Activated CD4-positive, CD25-positive, alpha-beta regulatory T cell treated with anti-CD3 and anti-CD28 coated beads, Interleukin-2, amount 50 U/mL, for 16 hours (primary cell): ENCODE data around the gene CELF4.

Experiments
- DNase-seq: peaks from one replicate; pipeline ENCODE4 v3.0.0-alpha.2; 2020; ENCODE audit warnings: low read depth, low spot score

CELF4 gene

GRCh38 chr18:37419315-37419714 is 146.3 kb downstream of the CELF4 start:
- DNase-seq, result no peak

GRCh38 chr18:37414816-37415215 is 150.8 kb downstream of the CELF4 start:
- DNase-seq, result no peak

GRCh38 chr18:37412829-37413228 is 152.8 kb downstream of the CELF4 start:
- DNase-seq, result no peak

GRCh38 chr18:37412333-37412732 is 153.3 kb downstream of the CELF4 start:
- no peak for DNase-seq

DNA sequence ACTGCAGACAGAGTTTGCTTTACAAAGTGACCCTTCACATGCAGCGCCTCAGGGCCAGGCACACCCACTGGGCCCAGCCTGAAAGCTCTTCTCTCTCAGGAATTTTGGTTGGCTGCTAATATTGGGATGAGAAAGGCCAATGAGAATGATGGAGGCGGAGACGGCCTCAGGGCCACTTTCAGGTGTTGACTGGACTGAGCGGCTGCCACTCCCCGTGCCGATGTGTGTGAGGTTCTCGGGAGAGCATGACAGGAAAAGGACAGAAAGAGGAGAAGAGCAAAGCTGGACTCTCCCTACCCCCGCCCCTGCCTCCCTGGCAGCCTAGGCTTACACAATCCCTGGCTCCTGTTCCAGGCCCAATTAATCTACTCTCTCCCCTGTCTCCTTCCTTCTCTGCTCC is 155.7 kb downstream of the CELF4 start:
- no peak for DNase-seq

- no peak for DNase-seq
These were observed 156.8 kb downstream of the CELF4 start for GRCh38 chr18:37408676-37409265.

- no peak for DNase-seq
These were observed 158.0 kb downstream of the CELF4 start for GRCh38 chr18:37407571-37407970.

DNA sequence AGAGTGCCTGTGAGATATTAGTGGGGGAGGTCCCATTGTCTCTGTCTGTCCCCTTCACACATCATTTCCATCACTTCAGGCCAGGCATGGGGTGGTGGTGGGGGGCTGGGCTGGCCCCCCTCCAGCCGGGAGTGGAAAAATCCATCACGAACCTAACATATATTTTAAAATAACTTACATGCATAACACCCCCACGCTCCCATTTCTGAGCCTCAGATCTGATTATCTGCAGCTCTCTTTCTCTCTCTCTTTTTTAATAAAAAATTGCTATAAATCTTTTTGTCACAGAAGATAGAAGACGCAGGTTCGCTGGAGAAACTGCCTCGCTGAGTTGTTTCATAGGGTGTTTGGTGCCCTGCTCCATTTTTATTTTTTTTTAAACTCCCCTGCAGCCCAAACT is 159.8 kb downstream of the CELF4 start:
- DNase-seq, result no peak

DNA sequence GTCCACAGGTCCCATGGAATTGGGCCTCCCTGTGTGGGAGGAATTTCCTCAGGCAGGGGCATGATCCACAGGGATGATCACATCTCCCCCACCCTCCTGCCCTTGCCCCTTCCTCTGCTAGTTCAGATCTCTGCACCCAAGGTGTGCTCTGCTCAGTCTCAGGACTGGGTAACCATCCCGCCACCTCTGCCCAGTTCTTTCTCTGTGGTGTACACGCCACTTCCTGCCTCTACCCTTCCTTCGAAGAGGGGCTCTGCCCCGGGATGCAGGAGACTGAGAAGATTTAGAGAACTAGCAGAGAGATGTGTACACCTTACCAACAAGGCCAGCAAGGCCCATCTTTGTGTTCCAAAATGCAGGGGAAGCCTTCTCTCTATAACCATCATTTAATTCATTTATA is 160.4 kb downstream of the CELF4 start:
- no peak for DNase-seq

GRCh38 chr18:37403788-37404187 is 161.8 kb downstream of the CELF4 start:
- DNase-seq, result no peak

DNA sequence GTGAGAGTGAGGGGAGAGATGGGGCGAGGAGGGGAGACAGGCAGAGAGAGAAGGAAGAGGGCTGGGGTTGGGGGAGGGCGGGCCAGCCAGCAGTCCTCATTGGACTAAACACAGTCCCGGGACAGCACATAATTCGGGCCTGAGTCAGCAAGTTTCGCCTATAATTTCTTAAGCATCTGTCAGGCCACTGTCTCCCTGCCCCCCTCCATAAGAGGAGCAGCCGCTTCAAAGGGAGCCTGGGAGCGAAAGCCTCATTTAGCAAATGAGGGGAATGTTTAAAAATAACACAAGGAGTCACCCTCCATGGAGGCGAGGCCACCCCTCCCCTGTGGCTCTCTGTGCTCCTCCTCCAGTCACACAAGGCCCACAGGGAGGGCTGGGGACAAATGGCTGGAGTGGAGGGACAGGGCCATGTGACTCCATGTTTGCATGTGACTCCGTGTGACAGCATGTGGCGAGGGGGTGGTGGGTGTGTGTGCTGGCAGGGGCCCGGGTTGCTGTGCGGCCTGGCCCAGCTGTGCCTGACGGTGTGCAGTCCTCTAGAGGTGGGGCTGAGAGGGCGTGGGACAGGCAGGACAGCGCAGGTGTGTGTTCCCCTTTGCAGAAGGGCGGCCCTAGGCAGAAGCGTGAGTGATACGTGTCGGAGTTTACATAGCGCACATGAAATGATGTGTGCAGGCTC is 162.4 kb downstream of the CELF4 start:
- DNase-seq, result no peak

DNA sequence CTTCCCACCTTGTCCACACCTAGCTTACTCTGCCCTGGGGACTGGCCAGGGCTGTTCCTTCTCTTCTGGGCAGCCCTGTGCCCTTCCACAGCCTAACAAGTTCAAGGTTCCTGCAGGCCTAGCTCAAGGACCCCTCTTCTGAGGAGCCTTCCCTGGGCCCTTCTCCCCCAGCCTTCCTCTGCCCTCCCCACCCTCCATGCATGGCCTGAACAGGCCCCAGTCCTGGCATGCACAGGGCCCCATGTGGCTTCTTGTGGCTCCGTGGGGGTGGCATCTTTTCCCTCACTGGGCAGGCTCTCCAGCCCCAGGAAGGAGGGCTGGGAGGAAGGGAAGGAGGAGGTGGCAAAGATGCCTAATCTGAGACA is 162.9 kb downstream of the CELF4 start:
- DNase-seq, result no peak

GRCh38 chr18:37400802-37401201 is 164.8 kb downstream of the CELF4 start:
- DNase-seq, result no peak

DNA sequence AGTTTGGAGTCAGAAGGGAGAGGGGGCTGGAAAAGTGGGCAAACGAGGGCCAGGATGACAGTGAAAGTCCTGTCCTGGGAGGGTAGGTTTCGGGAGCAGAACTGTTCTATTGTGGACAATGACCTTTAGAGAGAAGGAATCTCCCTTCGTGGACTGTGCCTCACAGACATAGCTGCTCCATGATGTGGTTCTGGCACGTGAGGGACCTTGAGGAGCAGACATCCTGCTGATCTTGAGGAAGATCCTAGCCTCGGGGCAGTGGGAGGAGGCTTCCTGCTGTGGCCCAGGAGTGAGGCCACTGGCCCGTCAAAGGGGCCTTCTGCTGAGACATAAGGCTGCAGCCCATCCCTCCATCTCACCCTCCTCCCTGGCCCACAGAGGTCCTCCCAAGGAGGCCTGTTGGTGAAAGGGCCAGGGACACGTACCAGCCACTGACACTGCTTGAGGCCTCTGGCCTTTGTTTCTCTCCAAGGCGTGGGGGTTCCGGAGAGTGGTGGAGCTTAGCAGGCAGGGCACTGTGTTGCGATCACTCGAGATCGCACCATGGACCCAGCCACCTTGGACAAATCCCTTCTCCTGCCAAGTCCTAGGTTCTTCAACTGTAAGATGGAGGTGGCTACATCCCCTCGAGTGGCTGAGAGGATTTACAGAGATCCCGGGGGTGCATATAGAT is 167.2 kb downstream of the CELF4 start:
- no peak for DNase-seq

- no peak for DNase-seq
These were observed 167.8 kb downstream of the CELF4 start for GRCh38 chr18:37397814-37398213.

DNA sequence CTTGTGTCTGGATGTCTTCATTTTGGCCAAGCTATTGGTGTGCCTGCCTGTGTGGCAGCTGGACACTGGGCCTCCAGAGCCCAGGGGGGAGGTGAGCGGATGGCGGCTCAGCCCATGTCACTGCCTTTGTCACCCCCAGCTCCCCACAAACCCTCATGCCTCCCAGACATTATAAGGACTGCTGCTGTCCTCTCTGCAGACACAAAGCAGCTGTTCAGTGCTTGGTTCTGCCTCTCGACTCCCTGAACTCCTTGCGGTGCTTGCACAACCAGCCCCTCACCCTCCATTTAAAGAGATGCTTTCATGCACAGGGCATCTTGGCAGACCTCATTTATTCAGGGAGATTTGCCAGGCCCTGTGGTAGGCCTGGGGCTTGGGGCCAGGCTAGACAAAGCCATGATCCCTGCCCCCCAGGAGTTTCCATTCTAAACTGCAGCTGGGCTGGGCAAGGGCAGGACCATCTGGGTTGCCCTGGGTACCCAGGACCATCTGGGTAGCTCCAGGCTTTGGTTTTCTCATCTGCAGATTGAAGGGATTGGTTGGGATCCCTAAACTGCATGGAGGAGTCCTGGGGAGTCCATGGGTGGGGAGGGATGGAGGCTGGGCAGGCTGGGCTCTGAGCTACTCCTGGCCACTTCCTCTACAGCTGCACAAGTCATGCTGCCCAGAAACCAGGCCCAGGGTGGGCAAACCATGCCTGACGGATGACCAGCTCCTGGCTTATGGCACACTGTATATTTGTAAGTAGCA is 168.5 kb downstream of the CELF4 start:
- DNase-seq, result no peak

GRCh38 chr18:37395631-37396030 is 170.0 kb downstream of the CELF4 start:
- no peak for DNase-seq

DNA sequence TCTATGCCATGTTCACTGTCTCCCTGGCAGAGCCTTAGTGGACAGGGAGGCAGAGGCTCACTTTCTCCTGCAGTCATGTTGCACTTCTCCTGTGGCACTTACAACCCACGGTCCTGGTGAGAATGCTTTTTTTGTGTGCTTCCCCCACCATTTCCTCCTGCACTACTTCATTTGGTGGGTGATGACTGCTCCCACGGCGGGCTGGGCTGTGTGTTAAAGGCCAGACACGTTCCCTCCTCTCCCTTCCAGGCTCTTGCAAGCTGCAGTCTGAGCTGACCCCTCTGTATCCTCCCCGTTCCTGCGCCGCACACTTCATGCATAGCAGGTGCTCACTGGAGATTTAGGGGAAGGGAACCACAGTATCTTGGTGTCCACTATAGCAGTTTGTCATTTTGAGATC is 170.5 kb downstream of the CELF4 start:
- no peak for DNase-seq

- DNase-seq, result no peak
These were observed 171.0 kb downstream of the CELF4 start for GRCh38 chr18:37394610-37394965.

DNA sequence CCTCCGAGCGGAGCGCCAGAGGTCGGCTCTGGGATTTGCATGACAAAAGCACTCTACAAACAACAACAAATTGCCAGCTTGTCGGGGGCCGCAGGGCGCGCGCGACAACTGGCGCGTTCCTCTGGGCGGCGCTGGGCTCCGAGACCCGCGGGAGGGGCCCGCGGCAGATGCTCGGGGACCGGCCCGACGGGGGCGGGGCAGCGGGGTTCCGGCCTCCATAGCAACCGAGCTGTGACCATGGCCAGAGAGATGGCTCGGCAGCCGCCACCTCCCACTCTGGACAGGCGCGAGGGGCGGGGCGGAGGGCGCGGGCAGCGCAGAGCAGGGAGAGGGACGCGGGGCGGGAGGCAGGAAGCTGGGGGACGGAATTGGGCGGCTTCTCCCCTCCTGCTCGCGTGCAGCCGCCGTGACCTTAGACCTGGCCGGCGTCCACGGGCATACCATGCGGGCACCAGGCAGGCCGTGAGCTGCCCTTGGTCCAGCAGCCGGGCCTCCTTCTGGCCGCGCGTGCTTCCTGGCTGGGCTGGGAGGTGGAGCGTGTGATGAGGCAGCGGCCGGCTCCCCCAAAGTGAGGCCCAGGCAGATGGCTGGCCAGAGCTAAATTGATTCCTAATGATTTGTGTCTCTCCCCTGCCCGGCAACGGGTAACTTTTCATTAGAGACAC is 171.5 kb downstream of the CELF4 start:
- DNase-seq, result no peak

GRCh38 chr18:37393221-37393827 is 172.3 kb downstream of the CELF4 start:
- no peak for DNase-seq

DNA sequence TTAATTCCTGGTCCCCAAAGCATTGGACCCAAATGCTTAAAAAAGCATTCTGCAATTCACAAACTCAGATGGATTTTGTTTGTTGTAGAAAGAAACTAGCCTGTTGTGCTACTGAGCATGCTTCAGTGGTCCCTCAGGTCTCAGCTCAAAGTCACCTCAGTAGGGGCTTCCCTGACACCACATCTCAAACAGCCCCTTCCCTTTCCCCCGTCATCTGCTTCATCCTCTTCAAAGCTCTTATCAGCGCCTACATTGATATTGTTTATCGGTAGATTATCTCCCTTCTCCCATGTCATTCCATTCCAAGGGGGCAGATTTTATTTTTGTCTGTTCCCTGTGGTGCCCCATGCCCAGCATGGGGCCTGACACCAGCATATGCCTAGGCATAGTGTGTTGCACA is 172.9 kb downstream of the CELF4 start:
- no peak for DNase-seq
